GM19468 (cell line): ENCODE measurements around the gene TIMM13.

ENCODE experiments used
- ATAC-seq: cut with Tn5 transposase; IDR thresholded peaks from one replicate; pipeline ENCODE4 v1.9.1; 2021; ENCODE audit warnings: mild to moderate bottlenecking, moderate library complexity, moderate number of reproducible peaks; ENCODE audit not compliant: unreplicated experiment; ENCODE audit errors: extremely low read depth

Gene TIMM13

GRCh38 chr19:2387367-2388288 lies 39.8 kb downstream of the TIMM13 start:
- ATAC-seq = no peak

- no peak for ATAC-seq
Observed at GRCh38 chr19:2385053-2385721, 42.2 kb downstream of the TIMM13 start.

- no peak for ATAC-seq
Observed at GRCh38 chr19:2382530-2383222, 44.7 kb downstream of the TIMM13 start.

GRCh38 chr19:2381148-2381820 lies 46.1 kb downstream of the TIMM13 start:
- ATAC-seq = no peak

- ATAC-seq = no peak
Observed at GRCh38 chr19:2380567-2380966, 46.8 kb downstream of the TIMM13 start.

GRCh38 chr19:2376784-2377519 lies 50.4 kb downstream of the TIMM13 start:
- ATAC-seq = no peak
